Rectal smooth muscle tissue (tissue), 1 donor: ENCODE data around the gene PARM1.

Experiments
- H3K27ac ChIP-seq: one replicate; pipeline ENCODE4 v1.7.0; 2013; ENCODE audit warnings: low read depth, low read length, inconsistent platforms
- H3K27me3 ChIP-seq: one replicate; pipeline ENCODE4 v1.7.0; 2013; ENCODE audit warnings: low read length; ENCODE audit not compliant: control insufficient read depth, insufficient read depth
- H3K36me3 ChIP-seq: one replicate; pipeline ENCODE4 v1.7.0; 2013; ENCODE audit warnings: low read length; ENCODE audit not compliant: control insufficient read depth, insufficient read depth
- H3K4me1 ChIP-seq: one replicate; pipeline ENCODE4 v1.7.0; 2013; ENCODE audit warnings: low read length; ENCODE audit not compliant: control insufficient read depth, insufficient read depth
- H3K4me3 ChIP-seq: one replicate; pipeline ENCODE4 v1.7.0; 2013; ENCODE audit warnings: low read length
- H3K9ac ChIP-seq: one replicate; pipeline ENCODE4 v1.7.0; 2013; ENCODE audit warnings: low read length

Gene PARM1

DNA sequence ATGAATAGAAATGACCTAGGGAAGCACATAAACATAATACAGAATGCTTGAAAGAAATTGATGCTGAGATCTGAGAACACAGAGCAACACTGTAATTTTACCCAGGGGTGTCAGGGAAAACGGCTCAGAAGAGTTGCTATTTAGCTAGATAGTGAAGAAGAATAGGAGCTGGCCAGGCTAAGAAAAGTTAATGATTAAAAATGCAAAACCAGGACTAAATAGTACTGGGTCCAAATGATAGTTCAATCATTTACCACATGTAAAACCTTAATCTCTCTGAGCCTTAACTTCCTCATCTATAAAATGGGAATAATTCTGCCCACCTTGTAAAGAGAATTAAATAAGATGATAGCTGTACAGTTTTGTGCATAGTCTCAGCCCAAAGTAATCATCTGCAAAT lies 97.1 kb downstream of the PARM1 start:
- Histone ChIP-seq H3K9ac (no peak overlapping the region), H3K4me3 (no peak overlapping the region), H3K4me1 (no peaks in the 10 kb centered on the region), H3K36me3 (no peaks in the 10 kb centered on the region), H3K27ac (no peak overlapping the region), H3K27me3 (no peaks in the 10 kb centered on the region)

GRCh38 chr4:75030649-75031235 lies 97.8 kb downstream of the PARM1 start:
- Histone ChIP-seq H3K9ac (no peak overlapping the region), H3K27ac (no peak overlapping the region), H3K4me1 (no peaks in the 10 kb centered on the region), H3K4me3 (no peak overlapping the region), H3K36me3 (no peaks in the 10 kb centered on the region), H3K27me3 (no peaks in the 10 kb centered on the region)

GRCh38 chr4:75031775-75032174 lies 98.9 kb downstream of the PARM1 start:
- Histone ChIP-seq H3K27ac (no peak overlapping the region), H3K27me3 (no peaks in the 10 kb centered on the region), H3K4me3 (no peak overlapping the region), H3K9ac (no peak overlapping the region), H3K36me3 (no peaks in the 10 kb centered on the region), H3K4me1 (no peaks in the 10 kb centered on the region)

DNA sequence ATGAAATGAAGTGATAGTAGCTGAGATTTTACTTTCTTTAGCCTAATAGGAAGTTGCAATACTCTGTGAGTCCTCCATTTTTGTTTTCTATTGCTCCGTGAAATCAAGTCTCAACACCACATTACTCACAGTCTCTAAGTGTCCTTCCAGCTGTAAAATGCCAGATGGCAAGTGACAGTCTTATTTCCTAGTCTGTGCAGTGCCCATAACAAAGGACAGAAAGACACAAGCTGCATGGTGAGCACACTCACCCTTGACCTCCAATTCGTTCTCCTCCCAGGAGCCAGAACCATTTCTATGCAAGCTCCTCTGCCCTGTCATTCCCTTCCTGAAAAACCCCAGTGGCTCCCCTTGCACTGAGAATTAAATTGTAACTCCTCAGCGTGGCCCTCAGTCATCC lies 101.6 kb downstream of the PARM1 start:
- no peak overlapping the region for H3K9ac ChIP-seq
- no peaks in the 10 kb centered on the region for H3K36me3 ChIP-seq
- no peaks in the 10 kb centered on the region for H3K4me1 ChIP-seq
- H3K27me3 ChIP-seq = no peaks in the 10 kb centered on the region
- no peak overlapping the region for H3K27ac ChIP-seq
- no peak overlapping the region for H3K4me3 ChIP-seq

- Histone ChIP-seq H3K36me3 (no peaks in the 10 kb centered on the region), H3K27me3 (no peaks in the 10 kb centered on the region), H3K4me1 (no peaks in the 10 kb centered on the region), H3K4me3 (no peak overlapping the region), H3K27ac (no peak overlapping the region), H3K9ac (no peak overlapping the region)
These were observed 102.4 kb downstream of the PARM1 start for GRCh38 chr4:75035321-75035720.

DNA sequence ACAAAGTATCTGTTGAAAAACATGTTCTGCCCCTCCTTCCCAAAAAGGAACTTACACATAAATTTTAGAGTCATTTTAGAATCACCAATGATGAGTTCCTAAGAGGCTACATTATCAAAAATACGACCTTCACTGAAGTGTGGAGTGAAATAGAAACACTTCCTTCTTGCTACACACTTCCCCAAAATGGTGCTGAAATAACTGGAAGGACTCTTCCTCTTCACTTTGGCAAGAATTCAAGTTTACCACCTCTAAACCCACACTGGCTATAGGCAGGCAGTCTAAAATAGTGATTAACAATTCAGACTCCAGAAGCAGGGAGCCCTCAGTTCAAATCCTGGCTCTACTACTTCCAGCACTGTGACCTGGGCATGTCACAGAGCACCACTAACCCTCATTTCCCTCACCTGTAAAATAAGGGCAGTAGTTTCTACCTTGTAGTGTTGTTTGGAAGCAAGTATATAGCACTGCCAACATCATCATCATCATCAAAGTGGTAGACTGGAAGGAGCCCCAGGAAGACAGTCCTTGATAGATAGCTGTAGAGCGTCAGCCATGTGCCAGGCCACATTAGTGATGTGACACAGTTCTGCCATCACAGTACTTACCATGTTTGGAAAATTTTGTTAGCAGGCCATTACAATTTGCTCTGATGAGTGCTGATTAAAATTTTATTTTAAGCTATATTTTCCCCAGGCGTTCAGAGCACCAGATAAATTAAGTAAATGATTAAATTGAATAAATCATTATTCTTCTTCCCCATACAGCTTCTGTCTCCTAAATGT lies 103.3 kb downstream of the PARM1 start:
- H3K36me3 ChIP-seq = no peaks in the 10 kb centered on the region
- no peaks in the 10 kb centered on the region for H3K27me3 ChIP-seq
- H3K4me3 ChIP-seq = no peak overlapping the region
- no peak overlapping the region for H3K9ac ChIP-seq
- no peaks in the 10 kb centered on the region for H3K4me1 ChIP-seq
- no peak overlapping the region for H3K27ac ChIP-seq

- Histone ChIP-seq H3K9ac (no peak overlapping the region), H3K27me3 (no peaks in the 10 kb centered on the region), H3K4me3 (no peak overlapping the region), H3K36me3 (no peaks in the 10 kb centered on the region), H3K27ac (no peak overlapping the region), H3K4me1 (no peaks in the 10 kb centered on the region)
These were observed 104.3 kb downstream of the PARM1 start for GRCh38 chr4:75037252-75037651.

DNA sequence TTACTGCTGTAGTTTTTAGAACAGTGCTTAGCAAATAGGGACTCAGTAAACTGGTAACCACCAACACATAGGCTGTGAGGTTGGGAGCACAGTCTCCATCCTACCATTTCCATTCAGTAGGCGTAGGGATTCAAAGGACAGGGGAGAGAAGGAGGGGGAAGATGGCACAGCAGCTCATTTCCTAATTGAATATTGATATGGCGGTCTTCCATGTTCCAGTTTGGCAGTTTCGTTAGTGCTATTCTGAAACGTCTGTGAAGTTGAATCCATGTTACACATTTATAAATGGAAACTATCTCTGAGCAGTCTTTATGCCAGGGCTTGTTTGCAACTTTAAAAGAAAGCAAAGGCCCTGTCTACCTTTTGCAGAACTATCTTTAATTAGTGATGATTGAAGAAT lies 105.5 kb downstream of the PARM1 start:
- H3K9ac ChIP-seq = no peak overlapping the region
- no peaks in the 10 kb centered on the region for H3K36me3 ChIP-seq
- H3K4me3 ChIP-seq = no peak overlapping the region
- no peaks in the 10 kb centered on the region for H3K4me1 ChIP-seq
- H3K27me3 ChIP-seq = no peaks in the 10 kb centered on the region
- H3K27ac ChIP-seq = no peak overlapping the region

DNA sequence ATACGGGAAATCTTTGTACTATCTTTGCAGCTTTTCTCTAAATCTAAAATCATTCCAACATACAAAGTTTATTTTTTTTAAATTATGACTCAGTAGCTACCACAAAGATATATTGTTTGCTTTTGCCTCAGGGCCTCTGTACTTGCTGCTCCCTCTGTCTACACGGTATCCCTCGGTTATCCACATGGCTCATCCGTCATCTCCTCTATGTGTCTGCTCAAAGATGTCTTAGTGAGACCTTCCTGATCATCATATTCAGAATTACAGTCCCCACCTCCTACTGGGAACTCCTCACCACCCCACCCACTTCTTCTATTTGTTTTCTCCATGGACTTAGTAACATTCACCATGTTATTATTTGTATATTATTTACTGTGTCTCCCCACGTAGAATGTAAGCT lies 107.8 kb downstream of the PARM1 start:
- Histone ChIP-seq H3K36me3 (no peaks in the 10 kb centered on the region), H3K9ac (no peak overlapping the region), H3K27me3 (no peaks in the 10 kb centered on the region), H3K27ac (no peak overlapping the region), H3K4me3 (no peak overlapping the region), H3K4me1 (no peaks in the 10 kb centered on the region)

DNA sequence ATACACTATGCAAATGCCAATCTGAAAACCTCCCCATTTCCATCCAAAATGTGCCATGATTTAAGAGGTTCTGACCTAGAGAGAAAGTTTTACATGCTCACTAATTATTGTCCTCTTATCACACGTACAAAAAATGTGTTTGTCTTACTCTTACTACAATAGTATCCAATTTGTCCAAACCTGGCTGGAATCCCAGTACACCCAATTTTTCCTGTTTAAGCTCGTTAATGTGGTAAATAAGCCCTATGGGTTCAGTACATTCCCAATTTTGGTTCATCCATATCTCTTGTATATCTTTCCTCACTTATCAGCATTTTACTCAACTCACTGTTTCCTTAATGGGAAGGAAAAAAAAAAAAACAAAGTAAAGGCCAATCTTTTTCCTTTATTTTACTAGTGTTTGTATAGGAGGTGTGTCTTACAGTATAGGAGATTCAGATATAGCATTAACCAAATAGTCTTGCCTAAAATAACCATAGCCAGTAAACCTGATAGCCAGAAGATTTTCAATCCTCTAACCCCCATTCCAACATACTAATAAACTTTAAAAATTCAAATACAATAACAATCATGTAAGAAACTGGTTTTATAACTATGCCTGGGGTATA lies 109.8 kb downstream of the PARM1 start:
- Histone ChIP-seq H3K4me1 (no peaks in the 10 kb centered on the region), H3K36me3 (no peaks in the 10 kb centered on the region), H3K27me3 (no peaks in the 10 kb centered on the region), H3K27ac (no peak overlapping the region), H3K4me3 (no peak overlapping the region), H3K9ac (no peak overlapping the region)

- no peaks in the 10 kb centered on the region for H3K27me3 ChIP-seq
- no peaks in the 10 kb centered on the region for H3K36me3 ChIP-seq
- no peak overlapping the region for H3K4me3 ChIP-seq
- no peak overlapping the region for H3K9ac ChIP-seq
- H3K27ac ChIP-seq = no peak overlapping the region
- no peaks in the 10 kb centered on the region for H3K4me1 ChIP-seq
These were observed 113.3 kb downstream of the PARM1 start for GRCh38 chr4:75046226-75046625.

- Histone ChIP-seq H3K27ac (no peak overlapping the region), H3K36me3 (no peaks in the 10 kb centered on the region)
These were observed 113.7 kb downstream of the PARM1 start for GRCh38 chr4:75046641-75047040.

More at GRCh38 chr4:75046641-75047040, 113.7 kb downstream of the PARM1 start:
- no peak overlapping the region for H3K4me3 ChIP-seq
- H3K27me3 ChIP-seq = no peaks in the 10 kb centered on the region
- H3K9ac ChIP-seq = no peak overlapping the region
- H3K4me1 ChIP-seq = no peaks in the 10 kb centered on the region
